GM18868 (cell line): Measurements from ENCODE around the gene DAPK2.
A peak's percentile ranks its signal among the peaks of the same experiment; 100 is the strongest.
"Not testable (repeated sequence)": the region's sequence is repeated elsewhere in the genome, so short reads cannot be mapped to it uniquely, and the experiment has no call there.

ENCODE experiments used
- ATAC-seq: cut with Tn5 transposase; IDR thresholded peaks from one replicate; pipeline ENCODE4 v1.9.1; 2021; ENCODE audit warnings: mild to moderate bottlenecking, moderate library complexity; ENCODE audit not compliant: unreplicated experiment

The DAPK2 gene

DNA sequence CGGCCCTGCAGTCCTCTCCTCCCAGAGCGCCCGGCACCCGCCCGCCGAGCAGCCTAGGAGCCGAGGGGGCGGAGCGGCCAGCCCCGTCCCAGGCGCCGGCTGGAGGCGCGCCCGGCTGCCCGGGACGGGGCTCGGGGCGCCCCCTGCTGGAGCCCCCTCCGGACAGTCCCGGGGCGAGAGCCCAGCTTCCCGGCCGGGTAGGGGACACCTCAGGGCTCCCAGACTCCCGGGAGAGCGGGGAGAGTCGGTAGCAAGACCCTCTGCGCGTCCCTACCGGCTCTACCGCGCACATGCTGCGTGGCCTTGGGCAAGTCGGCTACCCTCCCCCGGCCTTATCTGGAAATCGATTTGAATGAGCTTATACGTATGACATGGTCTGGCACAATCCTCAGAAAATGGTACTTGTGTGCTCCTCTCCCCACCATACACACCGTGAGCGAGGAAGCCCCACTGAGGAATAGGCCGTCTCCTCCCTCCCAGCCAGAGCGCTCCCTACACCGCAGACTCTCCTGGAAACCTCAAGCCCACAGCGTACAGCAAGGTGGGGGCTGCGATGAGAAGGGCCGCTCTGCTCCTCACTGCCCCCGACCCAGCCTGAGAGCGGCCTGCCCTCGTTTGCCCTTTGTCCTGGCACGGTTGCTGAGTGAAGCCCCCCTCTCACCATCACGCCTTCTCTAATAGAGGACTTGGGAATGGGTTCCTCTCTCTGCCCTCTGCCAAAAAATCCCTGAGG, at the start of gene DAPK2:
Gene DAPK2 (minus strand): TSS at position 65 of the 733 bp plus-strand sequence. CDS start 6,224 bp downstream, outside the sequence.
- ATAC-seq: peak; percentile 44

DNA sequence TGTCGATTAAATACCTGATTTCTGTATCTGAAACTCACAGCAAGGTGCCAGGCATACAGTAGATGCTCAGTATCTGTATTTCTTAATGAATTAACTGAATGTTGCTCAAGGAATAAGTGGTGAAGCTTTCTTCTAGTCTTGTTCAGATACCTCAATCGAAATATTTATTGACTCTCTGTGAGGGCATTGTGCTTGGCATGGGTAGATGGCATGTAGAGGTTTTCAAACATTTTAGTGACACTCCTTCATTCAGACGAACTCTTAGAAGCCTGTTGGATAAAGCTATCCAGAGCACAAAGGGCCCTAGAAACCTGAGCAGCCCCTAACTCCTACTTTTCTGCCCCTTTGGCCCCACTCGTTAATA, 49.1 kb upstream of the DAPK2 start:
- no peak for ATAC-seq

DNA sequence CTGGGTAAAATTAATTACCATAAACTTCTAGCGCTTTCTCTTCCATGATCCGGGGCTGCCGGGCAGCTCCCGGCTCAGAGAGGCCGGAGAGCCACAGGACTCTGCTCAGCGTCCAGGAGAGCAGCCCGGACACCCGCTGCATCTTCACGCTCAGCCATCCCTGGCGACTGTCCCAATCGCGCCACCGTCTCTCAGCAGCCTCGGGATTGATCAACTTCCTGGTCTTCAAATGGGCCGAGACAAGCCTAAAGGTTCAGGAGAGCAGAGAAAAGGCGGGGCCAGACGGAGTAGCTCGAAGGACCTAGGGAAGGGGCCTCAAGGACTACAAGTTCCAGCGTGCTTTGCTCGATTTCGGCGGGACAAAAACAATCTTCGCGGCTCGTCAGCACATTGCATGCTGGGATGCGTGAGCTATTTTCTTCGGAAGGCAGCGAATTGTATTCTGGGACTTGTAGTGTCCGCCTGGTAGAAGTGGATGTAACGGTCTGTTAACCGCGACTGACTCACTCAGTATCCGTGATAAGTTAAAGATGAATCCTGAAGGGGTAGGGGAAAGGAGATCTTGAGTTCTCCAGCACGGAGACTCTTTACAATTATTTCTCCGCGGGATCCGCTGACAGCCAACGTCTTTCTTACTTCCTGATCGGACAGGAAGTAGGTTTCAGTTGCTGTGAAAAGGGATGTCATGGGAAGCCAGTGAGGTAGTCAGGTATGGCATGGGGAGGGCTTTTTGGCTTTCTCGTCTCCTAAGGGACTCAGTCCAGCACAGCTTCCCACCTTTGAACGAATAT, 47.5 kb upstream of the DAPK2 start, which contains the start of gene CIAO2A:
Gene CIAO2A (minus strand): TSS at position 212 of the 791 bp plus-strand sequence. CDS start 70 bp downstream, at position 142.
- peak; percentile 66 for ATAC-seq

DNA sequence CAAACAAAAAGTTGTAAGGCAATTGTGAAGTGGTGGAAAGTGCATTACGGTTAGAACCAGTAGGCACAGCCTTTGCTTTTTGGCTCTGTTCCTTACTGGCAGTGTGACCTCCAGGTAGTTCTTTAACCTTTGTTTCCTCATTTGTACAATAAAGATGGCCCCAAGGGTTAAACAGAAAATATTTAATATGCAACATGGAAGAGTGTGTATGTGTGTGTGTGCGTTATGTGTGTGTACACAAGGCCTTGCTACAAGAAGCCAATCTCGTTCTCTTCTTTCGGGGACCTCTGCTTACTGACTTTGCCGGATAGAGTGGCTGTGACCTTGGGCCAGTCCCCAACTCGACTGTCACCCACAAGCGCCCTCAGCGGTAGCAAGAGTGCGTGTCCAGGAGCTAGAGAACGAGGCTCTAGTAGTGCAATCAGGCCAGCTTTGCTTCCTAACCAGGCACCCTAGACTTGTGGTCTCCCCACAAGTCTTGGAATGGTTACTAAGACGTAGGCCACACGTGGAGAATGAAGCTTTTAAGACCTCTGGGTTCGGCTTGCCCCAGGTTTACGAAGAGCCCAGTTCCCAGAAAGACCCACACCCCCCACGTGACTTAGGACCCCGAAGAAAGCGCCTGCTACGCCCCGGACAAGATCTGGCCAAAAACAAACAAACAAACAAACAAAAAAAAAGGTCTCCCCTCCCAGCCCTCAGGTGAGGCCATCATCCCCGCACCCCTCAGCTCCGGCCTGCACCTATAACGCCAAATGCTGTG, 46.8 kb upstream of the DAPK2 start:
- ATAC-seq: no peak

DNA sequence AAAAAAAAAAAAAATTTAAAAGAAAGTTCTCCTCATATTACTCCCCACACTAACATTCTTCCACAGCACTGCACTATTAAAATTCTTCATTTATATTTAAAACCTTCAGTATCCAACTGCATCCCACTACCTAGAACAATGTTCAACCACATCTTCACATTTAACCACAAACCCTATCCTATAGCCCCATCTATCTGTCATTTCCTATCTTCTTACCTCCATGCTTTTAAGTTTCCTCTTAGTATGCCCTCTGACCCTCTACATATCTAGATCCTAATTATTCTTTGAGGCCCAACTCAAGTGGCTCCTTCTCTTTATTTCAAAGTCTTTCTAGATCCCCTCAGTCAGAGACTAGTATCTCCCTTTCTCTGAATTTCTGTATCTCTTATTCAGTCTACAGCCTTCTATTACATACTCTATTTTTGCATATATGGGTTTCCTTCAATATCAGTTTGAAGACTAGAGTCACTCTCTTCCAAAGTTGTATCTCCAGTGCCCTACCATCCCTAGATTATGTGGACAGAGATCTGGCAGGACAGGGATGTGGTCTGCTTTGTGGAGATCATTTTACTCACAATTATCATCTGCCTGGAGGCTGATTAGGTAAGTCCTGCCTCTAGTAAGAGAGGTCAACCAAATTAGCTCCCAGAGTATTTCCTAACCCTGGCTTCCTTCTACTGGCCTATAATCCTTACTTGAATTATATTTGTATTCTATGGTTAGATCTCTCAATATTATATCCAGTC, 46.0 kb upstream of the DAPK2 start:
- no peak for ATAC-seq

DNA sequence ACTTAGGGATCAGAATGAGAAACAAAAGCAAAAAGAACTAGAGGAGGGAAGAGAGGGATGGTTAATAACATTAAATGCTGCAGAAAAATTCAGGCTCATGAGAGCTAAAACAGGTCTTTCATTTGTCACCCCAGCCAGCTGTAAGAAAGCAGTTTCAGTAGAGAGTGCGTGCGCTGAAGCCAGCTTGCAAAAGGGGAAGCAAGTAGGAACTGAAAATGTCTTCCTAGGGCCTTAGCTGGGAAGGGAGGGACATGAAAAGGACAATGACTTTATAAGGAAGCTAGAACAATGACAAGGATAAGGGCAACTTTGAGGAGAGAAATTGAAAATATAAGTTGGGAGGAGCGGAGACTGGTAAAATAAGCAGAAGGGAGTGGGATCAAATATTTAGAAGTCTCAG, 44.2 kb upstream of the DAPK2 start:
- no peak for ATAC-seq

DNA sequence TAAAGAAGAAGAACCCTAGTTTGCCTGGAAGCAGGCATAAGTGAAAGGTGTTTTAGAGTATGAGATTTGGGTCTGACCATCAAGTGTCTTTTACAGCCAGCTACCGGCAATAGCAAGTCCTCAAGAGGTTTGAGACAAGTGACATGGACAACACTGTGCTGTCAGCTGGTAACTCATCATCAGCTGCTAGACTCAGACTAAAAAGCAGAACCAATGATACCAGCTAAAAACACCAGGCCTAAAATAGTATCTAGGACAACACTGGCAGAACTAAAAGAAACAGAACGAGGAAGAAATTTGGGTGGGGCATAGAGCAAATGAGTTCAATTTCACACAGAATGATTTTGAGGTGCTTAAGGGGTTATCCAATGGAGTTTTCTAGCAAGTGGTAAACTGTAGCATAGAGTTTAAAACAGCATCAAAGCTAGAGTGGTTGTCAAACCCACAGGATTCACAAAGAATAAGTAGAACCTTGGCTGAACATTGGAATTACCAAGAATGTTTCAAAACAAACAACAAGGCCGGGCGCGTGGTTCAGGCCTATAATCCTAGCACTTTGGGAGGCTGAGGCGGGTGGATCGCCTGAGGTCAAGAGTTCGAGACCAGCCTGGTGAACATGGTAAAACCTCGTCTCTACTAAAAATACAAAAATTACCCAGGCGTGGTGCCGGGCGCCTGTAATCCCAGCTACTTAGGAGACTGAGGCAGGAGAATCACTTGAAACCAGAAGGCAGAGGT, 43.4 kb upstream of the DAPK2 start:
- peak; percentile 26 for ATAC-seq

DNA sequence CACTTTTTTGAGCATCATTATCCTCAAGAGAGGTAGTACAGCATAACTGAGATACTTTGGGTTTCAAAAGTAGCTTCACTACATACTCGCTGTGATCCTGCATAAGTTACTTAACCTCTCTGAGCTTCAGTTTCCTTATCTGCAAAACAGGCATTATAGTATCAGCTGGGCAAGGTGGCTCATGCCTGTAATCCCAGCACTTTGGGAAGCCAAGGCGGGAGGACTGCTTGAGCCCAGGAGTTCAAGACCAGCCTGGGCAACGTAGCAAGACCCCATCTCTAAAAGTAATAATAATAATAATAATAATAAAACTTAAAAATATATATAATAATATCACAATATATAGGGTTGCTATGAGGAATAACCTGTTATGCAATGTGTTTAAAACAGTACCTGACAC, 36.5 kb upstream of the DAPK2 start:
- ATAC-seq: no peak

DNA sequence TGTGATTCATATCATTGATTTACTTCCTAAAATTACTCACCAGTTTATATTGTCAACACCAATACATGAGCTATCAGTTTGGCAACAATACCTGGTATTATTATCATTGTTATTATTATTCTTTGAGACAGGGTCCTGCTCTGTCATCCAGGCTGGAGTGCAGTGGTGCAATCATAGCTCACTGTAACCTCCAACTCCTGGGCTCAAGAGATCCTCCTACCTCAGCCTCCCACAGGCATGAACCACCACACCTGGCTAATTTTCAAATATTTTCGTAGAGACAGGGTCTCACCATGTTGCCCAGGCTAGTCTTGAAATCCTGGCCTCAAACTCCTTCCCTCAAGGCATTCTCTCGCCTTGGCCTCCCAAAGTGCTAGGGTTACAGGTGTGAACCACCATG, 27.2 kb upstream of the DAPK2 start:
- not testable (repeated sequence) for ATAC-seq

DNA sequence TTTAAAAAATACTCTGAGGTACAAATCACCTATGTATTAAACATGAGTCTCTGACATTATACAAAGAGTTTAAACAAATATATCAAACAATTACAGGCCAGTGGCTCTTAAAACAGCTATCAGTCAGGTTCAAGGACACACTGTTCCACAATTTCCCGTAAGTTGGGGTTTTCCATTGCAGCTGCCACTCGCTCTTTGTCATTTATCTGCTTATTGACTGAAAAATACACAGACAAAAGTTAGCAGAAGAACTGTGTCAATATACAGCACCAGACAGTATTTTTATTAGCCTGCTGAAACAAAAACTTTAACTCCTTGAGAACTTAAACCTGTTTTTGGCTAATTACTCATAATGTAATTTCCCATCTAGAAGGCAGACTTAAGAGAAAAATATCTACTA, 26.5 kb upstream of the DAPK2 start:
- no peak for ATAC-seq

DNA sequence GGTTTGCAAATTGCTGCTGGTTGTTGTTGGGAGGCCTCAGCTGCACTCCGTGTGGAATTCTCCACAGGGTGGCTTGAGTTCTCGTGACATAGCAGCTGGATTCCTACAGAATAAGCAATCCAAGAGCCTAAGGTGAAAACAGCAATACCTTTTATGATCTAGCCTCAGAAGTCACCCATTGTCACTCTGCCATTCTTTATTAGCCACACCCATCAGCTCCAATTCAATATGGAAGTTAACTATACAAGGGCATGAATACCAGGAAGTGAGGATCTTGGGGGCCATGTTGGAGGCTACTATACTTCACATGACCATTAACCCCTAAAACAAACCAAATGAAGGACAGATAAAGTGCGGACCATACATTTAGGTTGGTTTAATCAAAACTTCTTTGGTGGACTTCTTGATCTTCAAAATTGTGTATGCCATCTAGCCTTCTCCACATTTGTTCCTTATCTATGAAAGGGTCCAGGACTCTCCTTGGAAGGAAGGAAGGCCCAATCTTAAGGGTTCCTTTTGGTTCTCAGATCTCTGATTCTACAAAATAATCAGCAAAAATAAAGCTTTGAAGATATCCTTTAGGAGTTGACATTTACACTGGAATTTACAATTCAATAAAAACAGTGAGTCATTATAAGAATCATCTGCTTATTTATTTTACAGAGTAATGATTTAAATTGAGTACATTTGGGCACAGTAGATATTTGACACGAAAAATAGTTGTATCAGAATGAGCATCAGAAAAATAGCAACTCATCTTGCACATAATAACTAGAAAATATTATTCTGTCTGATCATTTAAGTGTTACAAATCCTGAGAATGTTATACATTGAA, 25.9 kb upstream of the DAPK2 start:
- no peak for ATAC-seq

DNA sequence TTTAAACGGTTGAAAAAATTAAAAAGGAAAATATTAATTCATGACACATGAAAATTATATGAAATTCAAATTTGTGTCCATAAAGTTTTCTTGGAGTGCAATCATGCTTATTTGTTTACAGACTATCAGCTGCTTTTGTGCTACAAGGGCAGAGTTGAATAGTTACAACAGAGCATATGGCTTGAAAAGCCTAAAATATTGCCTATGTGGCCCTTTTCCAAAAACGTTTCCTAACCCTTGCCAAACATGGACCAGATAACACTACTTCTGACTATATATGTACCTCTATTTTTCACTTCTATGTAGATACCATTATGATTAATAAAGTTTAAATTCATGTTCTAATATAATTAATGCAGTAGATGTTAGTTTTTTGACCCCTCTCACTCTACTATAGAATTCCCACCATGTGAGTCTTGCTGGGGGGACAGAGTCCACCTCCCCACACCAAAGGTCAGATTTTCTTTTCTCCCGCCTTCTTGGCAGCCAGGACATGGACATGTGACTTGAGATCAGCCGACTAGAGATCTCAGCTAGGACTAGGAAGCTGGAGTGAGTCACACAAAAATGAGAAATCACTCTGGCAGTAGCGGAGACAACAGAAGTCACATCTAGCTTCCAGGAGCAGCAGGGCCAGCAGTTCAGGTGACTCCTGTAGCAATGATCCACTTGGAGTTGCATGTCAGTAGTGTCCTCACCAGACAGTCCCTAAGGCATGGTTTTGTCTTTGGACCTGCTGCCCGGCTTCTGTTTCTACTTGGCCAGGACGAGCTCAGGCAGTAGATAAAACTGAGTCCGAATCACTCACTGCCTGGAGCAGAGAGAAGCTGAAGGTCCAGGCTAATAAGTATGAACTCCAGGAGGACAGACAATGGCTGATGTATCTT, 24.9 kb upstream of the DAPK2 start:
- ATAC-seq: no peak

DNA sequence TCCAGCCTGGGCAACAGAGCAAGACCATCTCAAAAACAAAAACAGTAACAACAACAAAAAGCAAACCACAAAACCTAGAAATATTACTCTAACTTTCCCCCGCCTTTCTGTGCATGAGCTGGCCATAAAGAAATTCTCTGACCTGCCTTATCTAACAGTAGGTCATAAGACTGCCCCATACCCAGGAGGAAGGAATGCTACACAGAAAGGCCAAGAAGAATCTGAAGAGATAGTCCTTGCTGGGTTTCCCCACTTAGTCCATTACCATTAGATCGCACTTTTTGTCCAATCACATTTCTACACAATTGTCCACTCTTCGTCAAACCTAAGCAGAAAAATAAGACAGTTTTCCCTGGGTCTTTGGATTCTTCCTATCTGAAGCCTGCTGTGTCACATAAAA, 23.8 kb upstream of the DAPK2 start:
- no peak for ATAC-seq

DNA sequence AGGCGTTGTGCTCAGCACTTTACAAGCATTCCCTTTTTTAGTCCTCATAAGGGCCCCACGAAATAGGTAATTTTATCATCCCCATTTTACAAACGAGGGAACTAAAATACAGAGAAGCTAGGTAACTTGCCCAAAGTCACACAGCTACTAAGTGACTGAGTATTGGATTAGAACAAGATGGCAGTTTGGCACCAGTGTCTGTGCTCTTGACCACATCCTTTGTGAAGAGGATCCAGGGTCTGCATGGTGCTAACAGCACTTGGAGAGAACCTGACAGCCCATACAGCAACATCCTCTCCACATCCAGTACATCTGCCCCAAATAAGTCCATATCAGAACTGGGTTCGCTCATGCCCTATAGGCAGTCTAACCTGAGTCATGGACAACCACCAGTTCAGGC, 21.8 kb upstream of the DAPK2 start:
- no peak for ATAC-seq

DNA sequence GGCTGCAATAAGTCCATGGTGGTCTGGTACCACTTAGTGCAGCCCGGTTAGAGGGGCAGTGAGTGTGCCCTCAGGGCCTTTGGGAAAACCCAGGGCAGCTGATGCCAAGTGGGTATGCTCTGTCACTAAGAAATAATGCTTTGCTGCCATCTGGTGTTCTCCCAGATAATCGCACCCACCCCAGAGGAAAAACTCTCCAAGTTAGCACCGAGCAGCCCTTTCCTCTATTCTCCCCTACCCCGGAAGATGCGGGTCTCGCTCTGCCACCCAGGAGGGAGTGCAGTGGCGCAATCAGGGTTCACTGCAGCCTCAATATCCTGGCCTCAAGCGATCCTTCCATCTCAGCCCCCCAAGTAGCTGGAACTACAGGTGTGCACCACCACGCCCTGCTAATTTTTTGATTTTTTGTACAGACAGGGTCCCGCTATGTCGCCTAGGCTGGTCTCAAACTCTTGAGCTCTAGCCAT, 21.3 kb upstream of the DAPK2 start:
- ATAC-seq: no peak

DNA sequence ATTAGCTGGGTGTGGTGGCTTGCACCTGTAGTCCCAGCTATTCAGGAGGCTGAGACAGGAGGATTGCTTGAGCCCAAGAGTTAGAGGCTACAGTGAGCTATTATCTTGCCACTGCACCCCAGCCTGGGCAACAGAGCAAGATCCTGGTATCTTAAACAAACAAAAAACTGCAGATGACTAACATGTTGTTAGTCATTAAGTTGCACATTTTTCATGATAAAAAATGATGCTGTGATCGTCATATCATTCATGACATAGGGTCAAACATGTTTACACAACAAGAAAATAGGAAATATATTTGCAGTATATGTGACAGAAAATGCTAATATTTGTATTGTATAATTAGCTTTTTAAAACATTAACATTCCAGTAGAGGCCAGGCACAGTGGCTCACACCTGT, 20.2 kb upstream of the DAPK2 start:
- no peak for ATAC-seq

DNA sequence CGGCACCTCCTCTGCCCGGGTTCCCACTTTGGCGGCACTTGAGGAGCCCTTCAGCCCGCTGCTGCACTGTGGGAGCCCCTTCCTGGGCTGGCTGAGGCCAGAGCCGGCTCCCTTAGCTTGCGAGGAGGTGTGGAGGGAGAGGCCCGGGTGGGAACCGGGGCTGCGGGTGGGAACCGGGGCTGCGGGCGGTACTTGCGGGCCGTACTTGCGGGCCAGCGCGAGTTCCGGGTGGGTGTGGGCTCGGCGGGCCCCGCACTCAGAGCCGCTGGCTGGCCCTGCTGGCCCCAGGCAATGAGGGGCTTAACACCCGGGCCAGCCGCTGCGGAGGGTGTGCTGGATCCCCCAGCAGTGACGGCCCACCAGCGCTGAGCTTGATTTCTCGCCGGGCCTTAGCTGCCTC, 14.4 kb upstream of the DAPK2 start:
- no peak for ATAC-seq

DNA sequence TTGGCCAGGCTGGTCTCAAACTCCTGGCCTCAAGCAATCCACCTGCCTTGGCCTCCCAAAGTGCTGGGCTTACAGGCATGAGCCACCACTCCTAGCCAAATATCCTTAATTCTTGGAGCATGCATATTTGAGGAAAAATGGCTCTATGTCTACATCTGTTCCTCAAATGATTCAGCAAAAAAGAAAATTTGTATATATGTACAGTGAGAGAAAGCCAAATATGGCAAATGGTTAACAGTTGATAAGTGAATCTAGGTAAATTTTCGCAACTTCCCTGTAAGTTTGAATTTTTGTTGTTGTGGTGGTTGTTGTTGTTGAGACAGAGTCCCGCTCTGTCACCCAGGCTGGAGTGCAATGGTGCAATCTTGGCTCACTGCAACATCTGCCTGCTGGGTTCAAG, 12.8 kb upstream of the DAPK2 start:
- not testable (repeated sequence) for ATAC-seq
